GM12878 (cell line): Measurements from ENCODE around the gene CST8. TPM values are rescaled to one million over a fixed set of nuclear protein-coding genes. Genes with fewer than 3 reads are reported as not detected.

Experiments used
- ATAC-seq: fragments of 200-7000 bp; cut with Tn5 transposase; 3 replicates; pipeline ENCODE4 v1.9.1; 2020; ENCODE audit warnings: mild to moderate bottlenecking, moderate library complexity
- BruUV-seq: library from RNA; stranded (reverse); fragments of 400-500 nt; replicated peaks from 2 replicates; lab custom pipeline; 2021; lab: Mats Ljungman, UMichigan
- CTCF ChIA-PET: fragments of 300-600 bp; sonication (Branson Sonifier 250); formaldehyde crosslinking; extraction: SDS; loops from one replicate; lab custom pipeline; 2021; ENCODE audit warnings: inconsistent platforms; lab: Yijun Ruan, JAX
- POLR2A ChIA-PET: fragments of 350-600 bp; formaldehyde crosslinking; extraction: SDS; loops from one replicate; lab custom pipeline; 2021; ENCODE audit warnings: inconsistent platforms; lab: Charles Lee
- RAD21 ChIA-PET: fragments of 300-600 bp; sonication (Branson Sonifier 250); formaldehyde crosslinking; loops from one replicate; lab custom pipeline; 2023; ENCODE audit warnings: antibody characterized with exemption; ENCODE audit not compliant: unreplicated experiment; lab: Charles Lee
- SMC1A ChIA-PET: fragments of 300-600 bp; sonication (Branson Sonifier 250); formaldehyde crosslinking; loops from one replicate; lab custom pipeline; 2023; ENCODE audit not compliant: unreplicated experiment, uncharacterized antibody; lab: Charles Lee
- DNase-seq: peaks from one replicate; pipeline ENCODE4 v3.0.0-alpha.2; 2011; ENCODE audit warnings: low read depth, low spot score
- FAIRE-seq: peaks from 3 replicates; lab custom pipeline; 2011; peaks lifted over from hg19 to GRCh38; lab: Jason Lieb, UNC
- H2AFZ ChIP-seq: 2 replicates; pipeline ENCODE4 v1.6.0; 2011; ENCODE audit warnings: low read depth, low read length, control low read depth; ENCODE audit not compliant: control insufficient read depth
- H3K27ac ChIP-seq: 2 replicates; pipeline ENCODE4 v1.5.1; 2011; ENCODE audit warnings: control low read depth; ENCODE audit not compliant: control insufficient read depth, insufficient read depth
- H3K27me3 ChIP-seq, 2 experiments: replicated peaks in 1 of 2; 2 replicates each; pipeline versions ENCODE4 v1.6.0 to v1.6.1; 2011; ENCODE audit warnings: low read length in 1 of 2; ENCODE audit not compliant: control insufficient read depth in 2 of 2, insufficient read depth in 2 of 2
- H3K36me3 ChIP-seq, 2 experiments: 2 replicates each; pipeline ENCODE4 v1.5.1; 2011; ENCODE audit warnings: low read length in 1 of 2; ENCODE audit not compliant: control insufficient read depth in 2 of 2, insufficient read depth in 2 of 2
- H3K4me1 ChIP-seq: 2 replicates; pipeline ENCODE4 v1.6.1; 2011; ENCODE audit warnings: mild to moderate bottlenecking, low read length, moderate library complexity, mixed read lengths; ENCODE audit not compliant: control insufficient read depth, insufficient read depth
- H3K4me2 ChIP-seq: 2 replicates; pipeline ENCODE4 v1.6.0; 2011; ENCODE audit warnings: control low read depth; ENCODE audit not compliant: control insufficient read depth, insufficient read depth
- H3K4me3 ChIP-seq: fragments of 200-600 bp; sonication (generic); 2 replicates; pipeline ENCODE4 v1.5.1; 2016
- H3K79me2 ChIP-seq: 2 replicates; pipeline ENCODE4 v1.6.0; 2011; ENCODE audit warnings: low read length; ENCODE audit not compliant: control insufficient read depth, insufficient read depth
- H3K9ac ChIP-seq: 2 replicates; pipeline ENCODE4 v1.8.0; 2011; ENCODE audit warnings: low read length, control low read depth, mixed read lengths; ENCODE audit not compliant: control insufficient read depth, insufficient read depth
- H3K9me3 ChIP-seq: replicated peaks from 3 replicates; pipeline ENCODE4 v1.5.1; 2011; ENCODE audit warnings: mild to moderate bottlenecking, low read length; ENCODE audit not compliant: control insufficient read depth, insufficient read depth
- H4K20me1 ChIP-seq: 2 replicates; pipeline ENCODE4 v1.6.0; 2011; ENCODE audit not compliant: control insufficient read depth, insufficient read depth
- CBX3 ChIP-seq: fragments of 200-600 bp; sonication (generic); IDR thresholded peaks from 2 replicates; pipeline ENCODE4 v1.6.1; 2016; ENCODE audit warnings: low read depth, borderline replicate concordance
- EGR1 ChIP-seq, 2 experiments: IDR thresholded peaks; 1 replicate in 1 of 2; 2 replicates in 1 of 2; pipeline ENCODE4 v1.6.1; 2011 to 2012; ENCODE audit warnings: low read depth in 2 of 2, low read length in 2 of 2, borderline replicate concordance in 1 of 2, mild to moderate bottlenecking in 1 of 2, moderate library complexity in 1 of 2
- EZH2 ChIP-seq: IDR thresholded peaks from 2 replicates; pipeline ENCODE4 v1.6.1; 2012; ENCODE audit warnings: low read depth, mild to moderate bottlenecking, control low read depth, inconsistent platforms, low read length, borderline replicate concordance; ENCODE audit not compliant: control insufficient read depth
- FOS ChIP-seq: IDR thresholded peaks from 3 replicates; pipeline ENCODE4 v1.6.1; 2011; ENCODE audit warnings: borderline replicate concordance; ENCODE audit not compliant: insufficient read length; ENCODE audit errors: extremely low read depth
- MEF2A ChIP-seq: IDR thresholded peaks from 2 replicates; pipeline ENCODE4 v1.6.1; 2011; ENCODE audit warnings: low read depth, mild to moderate bottlenecking, low read length, moderate library complexity; ENCODE audit not compliant: insufficient read depth
- RUNX3 ChIP-seq: IDR thresholded peaks from 2 replicates; pipeline ENCODE4 v1.6.1; 2012; ENCODE audit warnings: low read length, inconsistent platforms
- SMAD1 ChIP-seq: fragments of 450-650 bp; IDR thresholded peaks from 2 replicates; pipeline ENCODE4 v1.6.1; 2018; ENCODE audit warnings: mild to moderate bottlenecking, low read depth; ENCODE audit not compliant: partially characterized antibody
- WRNIP1 ChIP-seq: IDR thresholded peaks from 2 replicates; pipeline ENCODE4 v1.6.1; 2011; ENCODE audit warnings: low read depth, low read length, improper control_type of control experiment, borderline replicate concordance
- WGBS: methylation state at CpG from one replicate; pipeline ENCODE4 v1.1.6; 2016; ENCODE audit warnings: low lambda C conversion rate; ENCODE audit not compliant: insufficient replicate concordance, insufficient coverage; ENCODE audit errors: missing lambda C conversion rate; 5-methylcytosine and 5-hydroxymethylcytosine counted together
- in situ Hi-C: fragments of 300-500 bp; cut with MboI; formaldehyde crosslinking; loops from 9 replicates; pipeline ENCODE4 v1.14.3; 2018; ENCODE audit warnings: mixed read lengths
- intact Hi-C: fragments of 100-400 bp; cut with micrococcal nuclease; formaldehyde crosslinking; loops from one replicate; pipeline ENCODE4 v1.14.2; 2022; ENCODE audit not compliant: unreplicated experiment
- polyA plus RNA-seq, 11 experiments: library from polyadenylated mRNA; depleted of rRNA in 4 of 11; unstranded in 6 of 11; stranded (reverse) in 5 of 11; fragments of >200 nt; fragmentation: Nextera tagmentation in 4 of 11; fragmentation: Illumina TruSeq in 1 of 11; extraction: Ambion mirVana in 4 of 11; extraction: Trizol in 1 of 11; gene quantifications; 1 replicate in 1 of 11; 2 replicates in 10 of 11; pipeline versions ENCODE4 v1.2.1 to v1.2.3, GENCODE V29; 2011 to 2016; ENCODE audit warnings: inconsistent platforms in 2 of 11, missing spikeins in 2 of 11, low read depth in 1 of 11
- total RNA-seq, 4 experiments: library from RNA; depleted of rRNA in 3 of 4; stranded (reverse); fragments of >200 nt in 3 of 4; fragmentation: Illumina TruSeq in 1 of 4; extraction: Trizol in 1 of 4; gene quantifications; 2 replicates each; pipeline versions ENCODE4 v1.2.1 to v1.2.3, GENCODE V29; 2013 to 2021

Gene CST8
- total and polyA plus RNA-seq, 10 of the 15 experiments (the other 5 are each of a cell fraction or from before 2014, with no cell fraction given): not detected

DNA sequence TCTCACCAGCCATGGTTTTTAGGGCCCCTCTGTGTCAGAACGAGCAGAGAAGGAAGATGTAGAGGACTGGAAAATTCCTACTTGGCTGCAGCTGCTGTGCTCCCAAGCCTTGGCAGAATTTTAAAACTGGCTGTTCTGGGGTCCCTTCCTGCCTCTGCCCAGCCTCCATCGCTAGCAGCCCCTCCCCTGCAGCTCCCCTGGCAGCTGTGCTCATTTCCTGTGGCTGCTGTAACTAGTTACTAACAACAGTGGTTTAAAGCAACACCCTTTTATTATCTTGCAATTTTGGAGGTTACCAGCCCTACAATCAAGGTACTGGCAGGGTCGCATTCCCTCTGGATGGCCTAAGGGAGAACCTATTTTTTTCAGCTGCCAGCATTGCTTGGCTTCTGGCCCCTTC is 34.5 kb upstream of the CST8 start (continued):
- TF ChIP-seq MEF2A: no peak
- TF ChIP-seq, all 136 proteins: peak for 0

DNA sequence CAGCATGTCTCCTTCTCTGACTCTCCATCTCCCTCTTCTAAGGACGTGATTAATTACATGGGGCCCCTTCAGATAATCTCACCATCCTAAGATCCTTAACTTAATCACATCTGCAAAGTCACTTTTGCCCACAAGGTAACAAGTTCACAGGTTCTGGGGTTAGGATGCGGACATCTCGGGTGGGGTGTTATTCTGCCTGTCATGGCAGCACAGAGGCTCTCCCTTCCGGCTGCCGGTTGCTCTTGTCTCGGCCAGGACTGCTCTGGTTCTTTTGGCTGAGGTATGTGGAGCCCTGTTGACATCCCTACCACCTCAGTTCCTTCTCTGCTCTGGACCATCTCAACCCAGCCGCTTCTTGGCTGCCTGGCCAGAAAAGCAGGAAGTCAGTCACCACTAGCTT is 34.0 kb upstream of the CST8 start:
- Histone ChIP-seq H4K20me1 (no peaks in the 10 kb centered on the region), H3K79me2 (no peaks in the 10 kb centered on the region), H3K4me2 (no peak overlapping the region), H3K27ac (no peak overlapping the region), H3K9ac (no peak overlapping the region), H3K4me1 (no peaks in the 10 kb centered on the region), H3K27me3 (peaks cover 2% of the 10 kb centered on the region in 2 experiments; a peak in 1 of 4 replicates), H3K36me3 (no peaks in the 10 kb centered on the region), H3K9me3 (no peaks in the 10 kb centered on the region), H3K4me3 (no peak overlapping the region), H2AFZ (no peak overlapping the region)
- in situ Hi-C loops (no loop called here), intact Hi-C loops (no loop called here)
- SMC1A ChIA-PET: no interaction called here
- RAD21 ChIA-PET: no interaction called here
- CTCF ChIA-PET: no interaction called here
- POLR2A ChIA-PET: no interaction called here
- TF ChIP-seq CBX3 (no peak), EGR1 (IDR thresholded peaks at IDR 0.05; ENCODE audit: borderline replicate concordance in 1 of 2, low read depth in 2 of 2, low read length in 2 of 2) (no peak), EZH2 (no peak), RUNX3 (no peak), FOS (no peak), SMAD1 (no peak), WRNIP1 (no peak)
- no TSS peak for BruUV-seq
- WGBS: 62% methylated on average over 7 of the region's 7 CpGs
- FAIRE-seq (no peak), DNase-seq (no peak), ATAC-seq (no peak)
